Fibroblast of the conjunctiva (primary cell): Measurements from ENCODE around the gene LAX1.

Experiments used
- DNase-seq: peaks from one replicate; pipeline ENCODE4 v3.0.0-alpha.2; 2010; ENCODE audit warnings: low read depth

LAX1 gene

DNA sequence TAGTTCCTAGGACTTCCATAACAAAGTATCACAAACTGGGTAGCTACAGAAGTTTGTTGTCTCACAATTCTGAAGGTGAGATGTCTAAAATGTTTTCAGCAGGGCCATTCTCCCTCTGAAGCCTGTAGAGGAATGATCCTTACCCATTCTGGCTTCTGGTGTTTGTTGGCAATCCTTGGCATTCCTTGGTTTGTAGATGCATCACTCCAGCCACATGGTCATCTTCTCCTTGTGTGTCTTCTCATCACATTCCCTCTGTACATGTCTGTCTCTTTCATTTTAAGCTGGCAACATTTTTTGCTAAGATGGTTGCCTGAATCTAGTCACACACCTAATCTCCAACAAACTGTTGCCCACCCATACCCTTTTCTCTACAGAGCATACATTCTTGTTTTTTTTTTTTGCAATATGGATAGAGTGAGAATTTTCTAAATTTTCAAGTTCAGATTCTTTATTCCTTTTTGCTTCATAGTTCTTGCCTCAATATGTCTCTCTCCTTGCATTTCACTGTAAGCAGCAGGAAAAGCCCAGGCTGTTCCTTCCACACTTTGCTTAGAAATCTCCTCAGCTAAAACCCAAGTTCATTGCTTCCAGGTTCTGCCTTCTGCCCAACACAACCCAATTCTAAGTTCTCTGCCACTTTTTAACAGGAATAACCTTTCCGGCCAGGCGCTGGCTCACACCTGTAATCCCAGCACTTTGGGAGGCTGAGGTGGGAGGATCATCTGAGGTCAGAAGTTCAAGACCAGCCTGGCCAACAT is 48.8 kb downstream of the LAX1 start:
- DNase-seq = no peak

DNA sequence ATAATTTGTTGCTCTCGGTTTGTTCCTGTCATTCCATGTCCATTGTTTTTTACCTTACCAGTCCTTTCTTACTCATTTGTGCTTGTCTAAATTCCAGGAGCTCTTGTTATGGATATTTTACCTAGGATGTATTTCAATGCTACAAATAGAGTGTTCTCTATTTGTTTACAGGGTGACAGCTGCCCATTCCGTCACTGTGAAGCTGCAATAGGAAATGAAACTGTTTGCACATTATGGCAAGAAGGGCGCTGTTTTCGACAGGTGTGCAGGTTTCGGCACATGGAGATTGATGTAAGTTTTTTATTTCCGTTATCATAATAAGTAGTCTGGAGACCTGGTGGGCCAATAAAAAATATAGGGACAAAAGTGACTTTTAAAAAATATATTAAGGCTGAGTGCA is 53.4 kb downstream of the LAX1 start:
- no peak for DNase-seq

DNA sequence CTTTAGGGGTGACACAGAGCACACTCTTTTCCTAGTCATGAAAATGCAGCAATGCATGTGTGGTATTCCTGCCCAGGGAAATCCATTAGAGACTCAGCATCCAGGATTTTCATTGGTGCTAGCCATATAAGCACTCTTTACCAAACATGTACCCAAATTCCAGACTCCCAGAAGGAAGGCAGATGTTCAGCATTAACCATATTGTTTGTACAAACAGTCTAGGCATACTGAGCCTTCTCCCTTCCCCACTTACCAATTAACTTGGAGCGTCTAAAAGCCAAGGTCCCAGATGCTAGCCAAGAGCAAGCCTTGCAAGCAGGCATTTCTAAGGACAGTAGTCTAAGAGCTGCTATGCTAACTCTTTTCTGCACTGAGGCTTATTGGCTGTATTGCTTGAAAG is 58.3 kb downstream of the LAX1 start:
- no peak for DNase-seq
